Gastrocnemius medialis (tissue), 4 donors: ENCODE data around the gene GJB4. TPM values are rescaled to one million over a fixed set of nuclear protein-coding genes. Genes with fewer than 3 reads are reported as not detected.

Experiments
- ATAC-seq, 2 donors: fragments of 150-250 bp; one replicate each; pipeline ENCODE4 v1.9.1; 2016
- DNase-seq, 2 donors: peaks; one replicate each; pipeline ENCODE4 v3.0.0-alpha.2; 2019
- H3K27ac ChIP-seq, 4 donors: fragments of 200-600 bp; sonication (generic); 1 replicate in 1 of 4; 2 replicates in 3 of 4; pipeline ENCODE4 v1.5.1; 2016 to 2018; ENCODE audit warnings: mild to moderate bottlenecking in 2 of 4, moderate library complexity in 1 of 4
- H3K27me3 ChIP-seq, 3 donors: fragments of 200-600 bp; sonication (generic) in 2 of 3; 1 replicate in 1 of 3; 2 replicates in 2 of 3; pipeline versions ENCODE4 v1.5.1 to v1.6.0; 2016 to 2019; ENCODE audit warnings: mild to moderate bottlenecking in 1 of 3, moderate library complexity in 1 of 3
- H3K36me3 ChIP-seq, 2 donors: fragments of 200-600 bp; sonication (generic) in 1 of 2; one replicate each; pipeline ENCODE4 v1.5.1; 2017 to 2018
- H3K4me1 ChIP-seq, 2 donors: fragments of 200-600 bp; sonication (generic) in 1 of 2; one replicate each; pipeline ENCODE4 v1.5.1; 2016 to 2017; ENCODE audit warnings: mild to moderate bottlenecking in 2 of 2
- H3K4me3 ChIP-seq, 4 donors: fragments of 200-600 bp; sonication (generic) in 3 of 4; 1 replicate in 1 of 4; 2 replicates in 3 of 4; pipeline ENCODE4 v1.5.1; 2016 to 2019; ENCODE audit warnings: mild to moderate bottlenecking in 2 of 4
- H3K9me3 ChIP-seq, 3 donors: fragments of 200-600 bp; sonication (generic) in 2 of 3; 1 replicate in 1 of 3; 2 replicates in 2 of 3; pipeline ENCODE4 v1.5.1; 2016 to 2019
- CTCF ChIP-seq, 5 experiments: fragments of 450-650 bp in 3 of 5; fragments of 200-600 bp in 2 of 5; sonication (generic) in 2 of 5; IDR thresholded peaks in 4 of 5; conservative IDR thresholded peaks in 1 of 5; 1 replicate in 4 of 5; 2 replicates in 1 of 5; pipeline ENCODE4 v1.5.1; 2016 to 2019; ENCODE audit warnings: antibody characterized with exemption in 5 of 5, mild to moderate bottlenecking in 3 of 5, moderate library complexity in 3 of 5
- POLR2A ChIP-seq, 2 donors: fragments of 450-650 bp; IDR thresholded peaks; one replicate each; pipeline ENCODE4 v1.6.1; 2017; ENCODE audit warnings: antibody characterized with exemption in 2 of 2, mild to moderate bottlenecking in 2 of 2, moderate library complexity in 2 of 2
- in situ Hi-C, 4 donors: fragments of 200-750 bp; cut with MboI; loops; one replicate each; pipeline versions ENCODE4 v1.15.0 to v1.8.0; 2017; ENCODE audit warnings: low sequenced_read_pairs in 4 of 4
- intact Hi-C: fragments of 100-400 bp; cut with DNase I; formaldehyde crosslinking; loops from one replicate; pipeline ENCODE4 v1.15.1; 2023; ENCODE audit warnings: low total_unique reads
- total RNA-seq, 4 donors: library from RNA; depleted of rRNA; stranded (reverse); fragments of >200 nt; gene quantifications; one replicate each; pipeline versions ENCODE4 v1.1.0 to v1.2.3, GENCODE V29; 2016

Gene GJB4
- total RNA-seq, 4 donors from 2014 or later: not detected

DNA sequence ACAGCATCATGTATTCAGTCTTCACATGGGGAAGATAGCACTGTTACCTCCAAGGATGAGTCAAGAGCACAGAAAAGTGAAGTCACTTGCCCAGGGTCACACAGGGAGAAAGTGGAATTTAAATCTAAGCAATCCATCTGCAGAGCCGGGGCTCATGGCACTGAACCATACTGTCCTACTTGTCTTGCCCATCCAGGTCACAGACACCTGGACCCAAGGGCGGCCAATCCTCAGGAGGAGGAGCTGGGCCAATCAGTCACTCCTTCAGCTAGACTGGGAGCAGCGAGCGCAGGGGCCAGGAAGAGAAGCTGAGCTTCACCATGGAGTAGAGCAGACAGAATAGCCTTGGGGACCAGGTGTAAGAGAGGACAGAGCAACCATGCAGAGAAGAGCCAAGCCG lies 13.9 kb upstream of the GJB4 start:
- Histone ChIP-seq H3K4me1 (no peaks in the 10 kb centered on the region), H3K9me3 (no peaks in the 10 kb centered on the region), H3K27ac (no peak overlapping the region), H3K36me3 (no peaks in the 10 kb centered on the region), H3K4me3 (no peak overlapping the region), H3K27me3 (peaks cover 0 to 5% (median 0%) of the 10 kb centered on the region in 3 donors)
- TF ChIP-seq CTCF (IDR thresholded peaks at IDR 0.05 in 4 of 5, conservative IDR thresholded peaks at IDR 0.05 in 1 of 5) (no peak), POLR2A (IDR thresholded peaks at IDR 0.05) (no peak)
- ATAC-seq (no peak), DNase-seq (no peak)
- in situ Hi-C loops (loop anchor here (10.0 to 25.0 kb wide), 2 partner anchors 1108 to 1111 kb away; no protein-coding TSS in a partner anchor), intact Hi-C loops (no loop called here)

- H3K9me3 ChIP-seq: no peaks in the 10 kb centered on the region
- intact Hi-C loops (no loop called here), in situ Hi-C loops (loop anchor here (10.0 to 25.0 kb wide), 2 partner anchors 1109 to 1111 kb away; no protein-coding TSS in a partner anchor)
- H3K27me3 ChIP-seq: peaks cover 0 to 5% (median 0%) of the 10 kb centered on the region in 3 donors
- no peak overlapping the region for H3K4me3 ChIP-seq
- TF ChIP-seq POLR2A (IDR thresholded peaks at IDR 0.05) (no peak), CTCF (IDR thresholded peaks at IDR 0.05 in 4 of 5, conservative IDR thresholded peaks at IDR 0.05 in 1 of 5) (no peak)
- no peak overlapping the region for H3K27ac ChIP-seq
- ATAC-seq (no peak), DNase-seq (no peak)
- no peaks in the 10 kb centered on the region for H3K36me3 ChIP-seq
- H3K4me1 ChIP-seq: no peaks in the 10 kb centered on the region
These were observed 13.4 kb upstream of the GJB4 start for GRCh38 chr1:34746101-34746500.

DNA sequence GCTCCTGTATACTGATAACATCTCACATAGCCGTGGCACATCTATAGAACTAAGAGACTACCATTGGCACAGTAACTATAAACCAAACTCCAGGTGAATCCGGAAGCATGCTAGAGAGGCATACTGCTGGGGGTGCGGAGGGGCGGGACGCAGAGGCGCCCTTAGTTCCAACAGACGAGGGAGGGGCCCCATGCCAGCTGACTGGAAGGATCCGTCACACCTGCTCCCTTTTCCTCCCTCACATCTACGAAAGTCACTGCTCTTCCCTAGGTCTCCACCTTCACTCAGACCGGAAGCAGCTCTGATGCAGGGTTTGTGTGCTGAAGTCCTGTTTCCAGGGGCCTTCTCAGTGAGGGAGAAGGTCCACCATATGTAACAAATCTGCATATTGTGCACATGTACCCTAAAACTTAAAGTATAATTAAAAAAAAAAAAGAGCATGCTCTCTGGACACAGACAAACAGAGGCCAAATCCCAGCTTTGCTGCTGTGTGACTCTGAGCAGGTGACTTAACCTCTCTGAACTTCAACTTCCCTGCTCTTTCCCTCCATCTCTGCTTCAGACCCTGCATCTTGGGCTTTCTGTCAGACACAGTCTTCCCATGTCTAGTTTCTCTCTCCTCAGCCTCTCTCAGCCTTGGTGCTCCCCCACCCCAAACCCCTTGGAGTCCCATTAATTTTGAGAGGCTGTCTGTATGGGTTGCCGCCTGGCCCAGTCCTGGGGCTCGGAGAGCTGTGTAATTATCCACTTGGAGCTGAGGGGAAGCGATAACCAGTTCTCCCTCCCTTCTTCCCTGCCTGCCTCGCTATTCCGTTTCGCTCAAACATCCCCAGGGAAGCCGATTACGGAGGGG lies 12.5 kb upstream of the GJB4 start:
- ATAC-seq: no peak
- in situ Hi-C loops (loop anchor here (10.0 to 25.0 kb wide), 2 partner anchors 1110 to 1112 kb away; no protein-coding TSS in a partner anchor), intact Hi-C loops (no loop called here)
- H3K27ac ChIP-seq: no peak overlapping the region
- no peaks in the 10 kb centered on the region for H3K9me3 ChIP-seq
- no peaks in the 10 kb centered on the region for H3K36me3 ChIP-seq
- TF ChIP-seq POLR2A (IDR thresholded peaks at IDR 0.05) (no peak), CTCF (IDR thresholded peaks at IDR 0.05 in 4 of 5, conservative IDR thresholded peaks at IDR 0.05 in 1 of 5) (no peak)
- H3K4me3 ChIP-seq: no peak overlapping the region
- no peak for DNase-seq
- H3K4me1 ChIP-seq: no peaks in the 10 kb centered on the region
- H3K27me3 ChIP-seq: peaks cover 0 to 5% (median 0%) of the 10 kb centered on the region in 3 donors

DNA sequence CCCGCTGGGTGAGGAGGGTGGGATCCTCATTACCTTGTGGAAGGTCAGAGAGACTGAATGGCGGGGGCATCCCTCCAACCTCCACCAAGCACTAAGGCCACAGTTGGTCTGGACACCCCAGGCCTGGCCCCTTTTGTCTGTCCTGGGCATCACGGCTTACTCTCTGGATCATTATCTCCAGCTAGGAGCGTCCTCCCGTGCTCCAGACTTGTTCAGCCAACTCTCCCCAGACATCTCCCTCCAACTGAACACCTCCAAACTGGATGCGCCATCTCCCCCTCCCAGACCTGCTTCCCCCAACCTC lies 11.9 kb upstream of the GJB4 start:
- in situ Hi-C loops: loop anchor here (10.0 to 25.0 kb wide), 2 partner anchors 1110 to 1113 kb away; no protein-coding TSS in a partner anchor
- H3K4me1 ChIP-seq: no peaks in the 10 kb centered on the region
- no peak for ATAC-seq
- intact Hi-C loops: no loop called here
- peaks cover 0 to 5% (median 0%) of the 10 kb centered on the region in 3 donors for H3K27me3 ChIP-seq
- no peak overlapping the region for H3K27ac ChIP-seq
- H3K4me3 ChIP-seq: no peak overlapping the region
- DNase-seq: no peak
- TF ChIP-seq POLR2A (IDR thresholded peaks at IDR 0.05): no peak
- TF ChIP-seq CTCF (IDR thresholded peaks at IDR 0.05 in 4 of 5, conservative IDR thresholded peaks at IDR 0.05 in 1 of 5): no peak
- H3K36me3 ChIP-seq: no peaks in the 10 kb centered on the region
- H3K9me3 ChIP-seq: no peaks in the 10 kb centered on the region
